Measurements from ENCODE around the gene GATAD2A.
"Not testable (repeated sequence)": the region's sequence is repeated elsewhere in the genome, so short reads cannot be mapped to it uniquely, and the experiment has no call there.

The GATAD2A gene

DNA sequence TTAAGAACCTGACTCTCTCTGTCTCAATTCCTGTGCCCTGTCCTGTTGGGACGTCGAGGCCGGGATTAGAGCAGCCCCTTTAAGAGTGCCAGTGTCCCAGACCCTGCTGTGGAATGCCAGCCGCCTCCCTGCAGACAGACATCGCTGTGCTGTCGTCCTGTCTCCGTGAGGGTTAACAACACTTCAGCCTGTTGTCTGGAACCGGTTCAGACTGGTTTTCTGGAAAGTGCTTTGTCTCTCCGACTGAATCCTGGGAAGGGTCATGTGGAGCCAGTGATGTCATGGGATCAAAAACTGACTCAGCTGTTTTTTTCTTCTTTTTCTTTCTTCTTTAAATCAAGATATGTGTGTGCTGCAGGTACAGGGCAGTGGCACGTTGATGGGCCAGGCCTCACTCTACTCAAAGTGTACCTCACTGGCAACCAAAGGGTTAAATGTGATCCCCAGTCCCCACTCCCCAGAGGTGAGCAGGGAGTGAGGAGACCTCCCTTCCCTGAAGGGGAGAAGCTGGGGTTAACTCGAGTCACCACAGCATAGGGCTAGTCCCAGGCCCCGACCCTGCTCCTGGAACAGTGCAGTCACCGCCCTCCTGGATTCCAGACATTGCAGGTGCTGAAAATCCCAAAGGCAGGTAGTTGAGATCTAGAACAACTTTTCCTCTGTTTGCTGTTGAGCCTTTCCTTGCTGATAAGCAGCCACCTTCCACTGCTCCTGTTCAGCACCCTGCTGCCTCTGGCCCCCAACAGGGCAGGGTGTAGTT is 59.0 kb downstream of the GATAD2A start:
- DNase-seq (ENCODE audit: low spot score): no peak

DNA sequence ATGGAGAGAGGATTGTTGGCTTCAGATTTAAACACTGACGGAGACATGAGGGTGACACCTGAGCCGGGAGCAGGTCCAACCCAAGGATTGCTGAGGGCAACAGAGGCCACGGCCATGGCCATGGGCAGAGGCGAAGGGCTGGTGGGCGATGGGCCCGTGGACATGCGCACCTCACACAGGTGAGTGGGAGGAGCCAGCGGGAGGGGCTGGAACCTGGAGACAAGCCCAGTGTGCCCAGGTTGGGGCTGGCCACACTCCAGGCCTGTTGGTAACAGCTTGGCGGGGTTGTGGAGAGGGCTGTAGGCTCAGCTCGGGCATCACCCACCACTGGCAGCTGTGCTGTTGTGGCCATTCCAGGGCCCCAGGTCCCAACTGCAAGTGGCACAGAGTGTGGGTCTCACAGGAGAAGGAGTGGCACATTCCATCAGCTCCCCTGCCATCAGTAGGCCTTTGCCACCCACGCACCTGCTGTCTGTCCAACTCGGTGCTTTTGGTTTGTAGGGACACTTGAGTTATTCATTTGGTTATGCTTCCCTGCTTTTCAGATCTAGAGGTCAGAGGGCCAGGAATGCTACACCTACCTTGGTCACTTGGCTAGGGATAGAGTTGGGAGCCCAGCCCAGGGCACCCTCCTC is 60.1 kb downstream of the GATAD2A start:
- DNase-seq (ENCODE audit: low spot score): no peak

DNA sequence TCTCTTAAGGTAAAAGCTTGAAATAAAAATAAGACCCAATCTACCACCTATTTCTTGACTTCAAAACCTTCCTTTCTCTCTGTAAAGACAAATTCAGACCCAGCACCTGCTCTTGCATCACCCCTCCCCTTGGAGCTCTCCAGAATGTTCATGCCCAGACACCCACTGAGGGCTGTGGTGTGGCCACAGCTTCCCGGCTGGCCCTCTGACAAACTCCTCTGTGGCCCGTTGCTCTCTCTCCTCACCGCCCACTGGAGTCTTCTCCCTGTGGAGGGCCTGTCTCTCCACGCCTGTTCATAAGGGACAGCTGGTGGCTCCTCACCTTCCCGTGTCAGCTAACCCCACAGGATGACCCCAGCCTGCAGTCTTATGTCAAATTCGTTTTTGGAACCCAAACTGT is 60.7 kb downstream of the GATAD2A start:
- no peak for DNase-seq (ENCODE audit: low spot score)

DNA sequence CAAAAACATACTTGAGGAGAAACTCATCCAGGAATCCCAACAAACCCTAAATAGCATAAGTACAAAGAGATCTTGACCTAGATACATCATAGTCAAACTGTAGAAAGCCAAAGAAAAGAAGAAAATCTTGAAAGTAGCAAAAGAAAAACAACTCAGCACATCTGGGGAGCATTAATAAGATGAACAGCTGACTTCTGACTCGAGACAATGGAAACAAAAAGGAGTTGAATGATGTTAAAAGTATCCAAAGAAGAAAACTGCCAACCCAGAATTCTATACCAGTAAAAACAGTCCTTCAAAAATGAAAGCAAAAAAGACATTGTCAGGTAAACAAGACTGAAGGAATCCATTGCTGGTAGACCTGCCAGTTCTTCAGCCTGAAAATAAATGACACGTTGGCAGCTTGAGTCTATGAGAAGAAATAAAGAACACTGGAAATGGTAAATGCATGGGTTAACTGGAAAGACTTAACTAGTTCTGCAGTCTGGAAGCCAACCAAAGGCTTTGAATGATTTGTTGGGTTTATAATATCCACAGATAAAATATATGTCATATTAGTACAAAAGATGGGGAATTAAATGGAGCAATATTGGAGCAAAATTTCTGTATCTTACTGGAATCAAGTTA is 63.1 kb downstream of the GATAD2A start:
- DNase-seq (ENCODE audit: low spot score): no peak

DNA sequence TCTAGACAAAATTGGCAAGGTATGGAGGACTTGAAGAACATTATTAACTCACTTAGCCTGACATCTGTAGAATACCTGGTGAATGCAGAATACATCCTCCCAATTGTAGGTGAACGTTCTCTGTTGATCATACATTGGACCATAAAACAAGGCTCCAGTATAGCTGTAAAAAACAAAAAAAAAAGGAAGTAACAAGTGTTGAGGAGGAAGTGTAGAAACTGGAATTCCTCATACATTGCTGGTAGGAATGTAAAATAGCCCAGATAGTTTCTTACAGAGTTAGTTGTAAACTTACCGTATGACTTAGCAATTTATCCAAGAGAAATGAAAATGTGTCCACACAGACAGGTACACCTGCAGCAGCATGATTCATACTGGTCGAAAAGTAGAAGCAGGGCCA is 65.1 kb downstream of the GATAD2A start:
- DNase-seq (ENCODE audit: low spot score): no peak

DNA sequence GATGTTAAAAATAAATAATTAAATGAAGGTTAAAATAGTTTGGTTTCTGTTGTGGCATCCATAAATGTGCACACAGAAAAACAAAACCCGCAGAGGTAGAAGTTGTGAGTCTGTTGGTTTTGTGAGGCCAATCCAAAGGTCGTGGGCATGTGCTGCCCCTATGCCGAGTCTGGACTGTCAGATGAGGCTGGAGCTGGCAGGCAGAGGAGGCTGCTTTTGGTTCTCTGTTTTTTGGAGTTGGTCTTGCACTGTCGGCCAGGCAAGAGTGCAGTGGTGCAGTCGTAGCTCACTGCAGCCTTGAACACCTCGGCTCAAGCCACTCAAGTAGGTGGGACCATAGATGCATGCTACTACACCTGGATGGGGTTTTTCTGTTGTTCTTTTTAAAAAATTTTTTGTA is 66.2 kb downstream of the GATAD2A start:
- no peak for DNase-seq (ENCODE audit: low spot score)

DNA sequence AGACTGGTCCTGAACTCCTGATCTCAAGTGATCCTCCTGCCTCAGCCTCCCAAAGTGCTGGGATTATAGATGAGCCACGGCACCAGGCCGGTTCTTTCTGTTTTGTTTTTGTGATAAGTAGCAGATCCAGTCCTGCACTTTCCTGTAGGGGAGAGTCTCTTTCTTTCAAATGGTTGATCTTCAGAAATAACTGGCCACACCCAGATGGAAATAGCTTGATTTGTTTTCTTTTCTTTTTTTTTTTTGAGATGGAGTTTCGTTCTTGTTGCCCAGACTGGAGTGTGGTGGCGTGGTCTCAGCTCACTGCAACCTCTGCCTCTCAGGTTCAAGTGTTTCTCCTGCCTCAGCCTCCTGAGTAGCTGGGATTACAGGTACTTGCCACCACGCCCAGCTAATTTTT is 66.6 kb downstream of the GATAD2A start:
- DNase-seq (ENCODE audit: low spot score): not testable (repeated sequence)

DNA sequence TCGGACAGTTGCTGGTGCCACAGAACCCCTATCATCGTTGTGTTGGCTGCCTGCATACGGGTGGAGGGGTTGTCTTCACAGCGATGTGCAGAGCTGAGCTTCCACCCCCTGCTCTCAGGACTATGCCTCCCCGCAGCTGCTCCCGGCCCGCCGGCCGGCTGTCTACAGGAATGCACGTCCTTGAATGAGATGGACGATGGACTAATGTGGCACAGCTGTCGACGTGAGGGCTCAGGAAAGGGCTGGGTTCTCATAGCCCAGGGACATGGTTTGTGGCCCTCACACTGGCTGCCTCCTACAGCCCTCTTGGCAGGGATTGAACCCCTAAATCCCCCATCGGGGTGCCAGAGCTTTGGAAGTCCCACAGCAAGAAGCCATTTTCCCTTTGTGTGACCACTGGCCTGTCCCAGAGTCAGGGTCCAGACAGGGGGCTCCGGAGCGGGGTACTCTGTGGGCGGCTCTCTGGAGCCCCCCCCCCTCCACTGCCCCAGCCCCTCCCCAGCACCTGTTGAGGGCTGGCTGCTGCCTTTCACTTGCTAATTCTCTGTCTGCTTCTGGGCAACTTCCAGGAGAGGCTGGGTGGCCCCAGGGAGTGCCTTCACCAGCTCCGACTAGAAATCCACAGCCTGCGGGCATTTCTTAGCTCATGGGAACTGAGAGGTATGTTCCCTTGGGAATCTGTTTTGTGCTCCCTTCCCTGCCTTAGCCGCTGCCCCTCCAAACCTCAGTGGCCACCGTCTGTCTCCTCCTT is 69.7 kb downstream of the GATAD2A start:
- no peak for DNase-seq (ENCODE audit: low spot score)

DNA sequence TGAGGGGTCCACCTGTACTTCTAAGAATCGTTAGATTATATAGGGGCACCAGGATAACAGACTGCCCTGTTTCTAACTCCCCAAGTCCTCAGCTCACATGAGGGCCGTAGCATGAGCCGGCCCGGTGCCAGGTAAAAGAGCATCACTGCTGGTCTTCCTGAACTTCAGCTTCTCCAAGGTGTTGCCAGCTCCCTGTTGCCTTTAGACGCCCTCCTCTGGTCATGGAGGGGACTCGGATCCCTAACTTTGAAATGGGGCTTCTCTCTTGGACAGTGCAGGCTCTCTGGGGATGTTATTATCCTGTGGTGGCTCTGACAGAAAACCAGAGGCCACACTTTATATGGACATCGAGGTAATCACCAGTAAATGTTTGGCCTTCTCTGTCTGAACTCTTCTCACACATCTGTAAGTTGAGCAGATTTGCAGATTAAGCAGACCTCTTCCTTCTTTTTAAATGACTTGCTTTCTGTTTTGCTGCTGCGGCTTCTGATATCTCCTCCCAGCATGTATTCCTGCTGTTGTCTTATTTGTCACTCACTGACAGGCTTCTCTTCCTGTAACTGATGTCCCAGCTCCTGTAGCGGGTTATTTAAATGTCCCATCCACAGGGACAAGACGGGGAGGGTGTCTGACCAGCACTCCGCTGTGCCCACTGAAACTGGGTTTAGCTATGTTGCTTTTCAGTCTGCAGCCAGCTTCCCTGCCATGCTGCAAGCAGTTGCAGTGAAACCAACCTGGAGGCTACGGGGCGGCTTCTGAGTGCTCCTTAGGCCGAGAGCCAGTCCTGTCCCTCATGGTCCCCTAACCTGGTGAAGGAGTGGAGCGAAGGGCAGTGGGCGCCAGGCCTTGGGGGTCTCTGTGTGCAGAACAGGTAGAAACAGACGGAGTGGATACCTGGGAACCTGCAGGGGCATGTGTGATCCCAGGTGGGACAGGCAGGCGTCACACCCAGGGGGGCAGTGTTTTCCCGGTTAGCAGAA is 70.7 kb downstream of the GATAD2A start:
- DNase-seq (ENCODE audit: low spot score): no peak

DNA sequence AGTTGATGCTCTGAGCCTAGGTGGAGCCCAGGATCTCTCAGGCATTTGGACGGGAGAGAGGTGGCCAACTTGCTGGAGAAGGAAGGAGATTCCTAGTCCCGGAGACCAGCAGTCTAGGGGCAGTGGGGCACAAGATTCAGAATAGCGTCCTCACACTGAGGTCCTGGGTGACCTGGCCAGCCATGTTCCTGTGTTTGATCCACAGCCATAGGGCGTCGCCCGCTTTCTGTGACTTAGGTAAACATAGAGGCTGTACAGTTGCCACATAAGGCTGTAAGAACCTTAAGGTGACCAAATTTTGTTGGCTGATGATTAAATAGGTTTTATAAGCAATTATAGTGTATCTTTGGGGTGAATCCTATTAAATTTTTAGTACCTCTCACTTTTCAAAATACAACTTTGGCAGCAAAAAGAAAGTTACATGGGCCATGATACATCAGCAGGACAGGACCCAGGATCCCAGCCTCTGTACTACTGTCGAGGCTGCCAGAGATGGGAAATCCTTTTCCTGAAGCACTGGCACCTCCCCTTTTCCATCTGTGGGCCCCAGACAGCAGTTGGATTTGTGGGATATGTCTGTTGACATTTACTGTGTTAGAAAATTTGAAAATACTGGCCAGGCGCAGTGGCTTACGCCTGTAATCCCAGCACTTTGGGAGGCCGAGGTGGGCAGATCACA is 72.4 kb downstream of the GATAD2A start:
- no peak for DNase-seq (ENCODE audit: low spot score)

DNA sequence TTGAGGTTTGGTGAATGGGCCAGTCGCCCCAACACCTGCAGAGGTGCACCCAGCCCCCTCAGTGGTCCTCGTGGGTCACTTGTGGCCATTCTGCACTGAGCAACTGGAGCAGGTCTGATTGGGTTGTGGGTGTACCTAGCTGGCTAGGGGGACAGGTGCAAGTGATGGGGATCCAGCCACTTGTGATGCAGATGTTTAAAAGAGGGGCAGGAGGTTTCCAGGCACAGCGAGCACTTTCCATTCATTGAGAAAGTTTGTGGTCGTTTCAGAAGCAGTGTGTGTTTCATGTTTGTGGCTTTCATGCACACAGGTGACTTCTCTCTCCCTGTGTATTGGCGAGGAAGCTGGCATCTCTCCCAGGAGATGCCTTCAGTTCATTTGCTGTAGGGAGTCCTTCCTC is 75.2 kb downstream of the GATAD2A start:
- no peak for DNase-seq (ENCODE audit: low spot score)

DNA sequence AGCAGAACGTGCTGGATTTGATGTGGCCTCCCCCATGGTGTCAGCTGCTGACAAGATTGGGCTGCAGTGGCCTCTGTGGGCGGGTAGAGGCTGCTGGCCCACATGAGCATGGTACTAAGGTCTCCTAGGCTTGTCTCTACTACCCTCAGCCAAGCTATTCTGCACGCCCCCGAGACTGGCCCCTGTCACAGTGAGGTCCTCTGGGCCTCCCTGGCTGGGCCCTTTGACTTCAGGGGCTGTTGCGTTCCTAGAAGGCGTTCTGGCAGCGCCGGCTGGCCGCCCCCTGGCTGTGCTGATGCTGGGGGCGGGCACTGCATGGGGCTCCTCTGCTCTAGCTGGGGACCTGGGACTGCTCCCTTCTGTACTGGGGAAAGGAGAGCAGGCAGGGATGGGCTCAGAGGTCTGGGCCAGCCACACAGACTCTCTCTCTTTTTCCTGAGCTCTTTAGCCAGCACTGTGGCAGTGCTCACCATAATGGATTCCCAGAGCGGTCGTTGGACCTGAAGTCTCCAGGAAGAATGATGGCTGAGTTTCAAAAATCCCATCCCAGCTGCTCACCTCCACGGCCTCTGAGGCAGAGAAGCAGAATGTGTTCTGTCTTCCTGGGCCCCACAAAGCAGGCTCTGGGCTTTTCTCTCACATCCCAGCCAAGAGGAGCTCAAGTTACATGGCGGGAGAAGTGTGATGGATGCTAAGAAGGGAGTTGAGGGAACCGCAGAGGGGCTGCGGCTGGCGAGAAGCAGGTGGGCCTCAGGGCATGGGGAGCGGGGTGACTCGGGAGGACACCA is 77.5 kb downstream of the GATAD2A start:
- no peak for DNase-seq (ENCODE audit: low spot score)

DNA sequence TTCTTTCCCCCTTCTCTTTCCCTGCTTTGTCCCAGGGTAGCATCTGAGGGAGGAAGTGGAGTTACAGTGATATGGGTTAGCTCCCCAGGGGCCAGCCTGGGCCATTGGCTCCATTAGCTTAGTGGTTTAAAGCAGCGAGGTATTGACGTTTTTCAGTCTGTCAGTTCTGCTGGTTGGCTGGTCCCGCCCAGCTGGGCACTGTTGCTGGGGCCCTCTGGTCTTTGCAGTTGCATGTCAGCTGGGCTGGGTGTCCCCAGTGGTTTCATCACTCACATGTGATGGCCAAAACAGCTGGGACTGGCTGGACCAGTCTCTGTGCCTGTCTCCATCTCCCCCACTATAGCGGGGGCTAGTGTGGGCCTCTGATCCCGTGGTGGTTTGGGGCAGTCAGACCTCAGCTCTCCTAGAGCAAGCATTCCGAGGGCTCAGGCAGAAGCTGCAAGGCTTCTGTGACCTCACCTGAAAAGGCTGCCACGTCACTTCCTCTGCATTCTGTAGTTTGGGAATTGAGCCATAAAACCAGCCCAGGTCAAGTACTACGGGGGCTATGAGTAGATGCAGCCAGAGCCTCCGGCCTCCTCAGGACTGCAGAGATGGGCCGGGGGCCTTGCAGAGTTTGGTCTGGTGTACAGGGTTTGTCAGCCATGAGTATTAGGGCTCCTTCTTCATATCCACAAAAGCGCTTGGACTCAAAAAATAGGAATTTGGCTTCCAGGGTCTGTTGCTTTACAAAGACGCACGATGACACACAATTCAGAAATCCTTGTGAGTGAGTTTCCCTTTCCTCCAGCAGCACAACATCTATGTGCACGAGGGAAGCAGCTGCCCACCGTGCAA is 79.9 kb downstream of the GATAD2A start:
- no peak for DNase-seq (ENCODE audit: low spot score)

DNA sequence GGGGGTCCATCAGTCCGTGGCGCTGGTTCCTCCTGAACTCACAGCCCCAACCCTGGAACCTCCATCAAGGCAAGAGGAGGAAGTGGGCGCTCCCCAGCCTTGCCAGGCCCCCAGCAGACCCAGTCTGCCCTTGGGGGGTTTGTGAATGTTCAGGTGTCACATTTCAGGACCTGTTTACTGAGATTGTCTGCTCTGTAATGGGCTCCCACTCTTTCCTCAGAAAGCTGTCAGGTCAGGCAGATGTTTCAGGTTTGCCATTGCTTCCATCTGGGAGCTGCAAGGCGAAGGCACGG is 80.5 kb downstream of the GATAD2A start:
- DNase-seq (ENCODE audit: low spot score): no peak

DNA sequence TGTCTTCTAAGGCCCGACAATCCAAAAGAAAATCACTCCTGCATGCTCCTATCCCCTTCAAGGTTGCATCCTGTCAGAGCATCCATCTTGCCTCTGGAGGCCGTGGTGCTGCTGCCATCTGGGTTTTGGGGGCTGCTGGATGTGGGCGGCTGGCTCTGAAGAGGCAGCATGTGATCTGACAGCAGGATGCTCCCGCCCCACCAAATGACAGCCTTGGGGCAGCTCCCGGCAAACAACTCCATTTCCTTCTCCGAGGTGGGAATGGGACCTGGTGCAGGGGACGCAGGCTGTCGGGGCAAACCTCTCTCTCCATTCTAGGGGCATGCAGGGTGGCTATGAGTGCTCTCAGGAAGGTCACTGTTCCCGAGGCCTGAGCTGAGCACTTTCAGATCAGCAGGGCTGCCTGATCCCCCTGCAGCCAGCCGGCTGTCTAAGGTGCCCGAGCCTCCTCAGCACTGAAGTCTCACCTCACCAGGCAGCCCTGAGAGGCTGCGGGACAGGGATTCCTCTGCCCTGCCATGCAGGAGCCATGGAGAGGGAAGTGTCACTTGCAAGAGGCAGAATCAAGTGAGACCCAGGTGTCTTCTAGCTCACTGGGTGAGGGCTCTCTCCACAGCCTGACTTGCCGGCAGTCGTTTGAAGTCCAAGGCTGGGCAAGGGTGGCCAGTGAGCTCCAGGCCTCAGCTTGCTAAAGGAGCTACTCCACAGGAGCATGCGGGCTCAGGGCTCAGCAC is 81.0 kb downstream of the GATAD2A start:
- no peak for DNase-seq (ENCODE audit: low spot score)

DNA sequence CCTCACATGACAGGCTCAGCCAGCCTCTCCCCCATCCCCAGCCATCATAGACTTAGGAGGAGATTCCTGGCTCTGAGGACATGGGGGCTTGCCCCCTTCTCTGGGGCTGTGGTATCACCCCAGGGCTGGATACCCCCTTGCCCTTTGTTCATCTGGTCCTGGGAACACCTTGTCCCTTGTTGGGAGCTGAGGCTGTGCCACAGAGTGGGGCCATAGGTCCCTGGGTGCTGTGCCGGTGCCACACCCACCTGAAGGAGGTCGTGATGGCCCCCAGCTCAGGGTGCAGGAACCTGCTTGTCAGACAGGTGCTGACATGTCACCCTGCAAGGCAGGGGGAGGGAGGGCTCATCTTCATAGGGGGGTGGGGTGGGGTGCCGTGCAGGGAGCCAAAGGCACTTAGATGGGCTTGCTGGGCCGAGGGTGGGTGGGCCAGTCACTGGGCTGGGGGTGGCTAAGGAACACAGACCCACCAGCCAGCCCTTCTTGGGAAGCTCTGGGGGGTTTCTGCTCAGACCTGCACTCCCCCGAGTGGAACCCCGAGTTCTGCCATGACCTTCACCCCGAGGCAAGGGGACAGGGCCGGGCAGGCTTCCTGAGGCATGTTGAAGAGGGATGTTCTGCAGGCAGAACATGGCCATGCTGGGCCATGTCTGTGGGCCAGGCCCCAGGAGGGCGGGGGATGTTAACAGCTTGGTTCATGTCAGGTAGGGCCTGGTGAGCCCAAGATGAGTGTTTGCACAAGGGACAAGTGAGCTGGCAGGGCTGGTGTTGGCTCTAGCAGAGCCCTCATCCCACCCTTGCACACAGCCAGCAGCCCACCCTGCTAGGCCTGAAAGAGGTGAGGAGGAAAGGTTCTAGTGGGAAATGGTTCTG is 81.8 kb downstream of the GATAD2A start:
- DNase-seq (ENCODE audit: low spot score): no peak

DNA sequence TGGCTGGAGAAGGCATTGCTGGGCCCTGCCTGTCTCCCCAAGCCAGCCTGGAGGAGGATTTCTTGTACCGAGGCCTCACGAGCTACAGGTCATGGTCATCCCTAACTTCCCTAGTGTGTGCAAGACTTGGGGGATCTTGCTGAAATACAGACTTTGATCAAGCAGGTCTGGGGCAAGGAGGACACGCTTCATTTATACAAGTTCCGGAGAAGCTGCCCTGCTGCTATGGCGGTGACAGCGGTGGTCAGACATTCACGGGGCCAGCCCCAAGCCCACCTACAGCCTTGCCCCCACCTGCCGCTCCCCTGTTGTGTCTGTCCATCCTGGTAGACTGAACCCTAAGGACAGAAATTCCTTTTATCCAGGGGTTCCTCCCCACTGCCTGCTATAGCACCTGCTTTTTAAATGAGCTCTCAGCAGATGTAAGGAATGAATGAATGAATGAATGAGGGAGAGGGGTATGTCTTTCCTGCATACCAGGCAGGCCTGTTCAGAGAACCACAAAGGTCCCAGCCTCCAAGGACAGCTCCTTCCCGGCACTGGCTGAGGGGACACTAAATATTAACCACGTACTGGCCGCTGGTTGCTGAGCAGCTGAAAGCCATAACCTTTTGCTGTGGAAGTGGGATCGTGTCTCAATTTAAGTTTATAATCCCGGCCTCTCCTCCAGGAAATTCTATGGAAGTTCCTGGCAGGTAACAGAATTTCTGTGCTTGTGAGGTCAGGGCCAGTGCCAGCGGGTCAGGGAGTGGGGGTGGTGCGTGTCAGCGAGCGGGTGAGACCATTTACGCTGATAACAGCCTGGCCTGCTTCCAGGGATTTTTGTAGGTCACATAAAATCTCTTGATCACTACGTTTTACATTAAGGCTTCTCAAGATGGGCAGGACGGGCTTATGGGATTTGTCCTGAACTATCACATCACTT is 82.7 kb downstream of the GATAD2A start:
- DNase-seq (ENCODE audit: low spot score): no peak

Data from CD4-positive, alpha-beta T cell treated with Interleukin-2 at 100 ng/mL for 4 hours (primary cell).